C4-2B (cell line): ENCODE results near the gene WASHC2A.
"Not testable (repeated sequence)": the region's sequence is repeated elsewhere in the genome, so short reads cannot be mapped to it uniquely, and the experiment has no call there.

Source experiments
- CTCF ChIP-seq: fragments of 450-650 bp; conservative IDR thresholded peaks from 2 replicates; pipeline ENCODE4 v1.5.1; 2017; ENCODE audit warnings: mild to moderate bottlenecking
- ZFX ChIP-seq: fragments of 450-650 bp; IDR thresholded peaks from 2 replicates; pipeline ENCODE4 v1.6.1; 2017

DNA sequence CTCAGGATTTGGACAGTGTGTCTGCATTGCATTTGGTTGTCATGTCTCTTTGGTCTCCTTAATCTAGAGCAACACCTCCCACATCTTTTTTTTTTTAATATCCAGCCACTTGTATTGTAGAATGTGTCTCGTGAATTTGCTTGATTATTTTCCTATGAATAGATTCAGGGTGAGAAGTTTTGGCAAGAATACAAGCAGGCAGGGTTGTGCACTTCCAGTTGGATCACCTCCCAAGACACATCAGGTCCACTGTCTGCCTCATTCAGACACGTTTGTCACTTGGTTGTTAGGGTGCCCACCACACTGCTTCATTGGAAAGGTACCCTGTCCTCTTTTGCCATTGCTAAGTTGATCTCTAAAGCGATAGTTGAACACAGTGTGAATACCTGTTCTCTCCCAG is 30.9 kb downstream of the WASHC2A start:
- TF ChIP-seq CTCF, ZFX: not testable (repeated sequence)
